Endodermal cell (in vitro differentiated cells): Measurements from ENCODE around the gene METTL2B. TPM values are rescaled to one million over a fixed set of nuclear protein-coding genes. Genes with fewer than 3 reads are reported as not detected.
"Not testable (repeated sequence)": the region's sequence is repeated elsewhere in the genome, so short reads cannot be mapped to it uniquely, and the experiment has no call there.

ENCODE experiments used
- DNase-seq: peaks from one replicate; pipeline ENCODE4 v3.0.0-alpha.2; 2017
- H3K27ac ChIP-seq: 2 replicates; pipeline ENCODE4 v1.5.1; 2013; ENCODE audit warnings: mild to moderate bottlenecking, low read depth, low read length, moderate library complexity
- H3K27me3 ChIP-seq: 2 replicates; pipeline ENCODE4 v1.6.1; 2013; ENCODE audit warnings: mild to moderate bottlenecking, low read length, moderate library complexity; ENCODE audit not compliant: insufficient read depth, control insufficient read depth, poor library complexity, severe bottlenecking
- H3K36me3 ChIP-seq: 2 replicates; pipeline ENCODE4 v1.7.0; 2013; ENCODE audit warnings: mild to moderate bottlenecking, low read length, moderate library complexity; ENCODE audit not compliant: control insufficient read depth, insufficient read depth
- H3K4me1 ChIP-seq: one replicate; pipeline ENCODE4 v1.7.0; 2013; ENCODE audit warnings: low read length; ENCODE audit not compliant: control insufficient read depth, insufficient read depth
- H3K4me3 ChIP-seq: 2 replicates; pipeline ENCODE4 v1.5.1; 2013; ENCODE audit warnings: mild to moderate bottlenecking, low read length, moderate library complexity
- H3K9ac ChIP-seq: 2 replicates; pipeline ENCODE4 v1.6.1; 2013; ENCODE audit warnings: mild to moderate bottlenecking, low read length, moderate library complexity; ENCODE audit not compliant: poor library complexity, severe bottlenecking; ENCODE audit errors: extremely low read depth
- H3K9me3 ChIP-seq: 2 replicates; pipeline ENCODE4 v1.6.1; 2013; ENCODE audit warnings: mild to moderate bottlenecking, low read length, moderate library complexity; ENCODE audit not compliant: control insufficient read depth
- H3K27ac Mint-ChIP-seq: 2 replicates; pipeline ENCODE4 v1.8.0; 2020; ENCODE audit warnings: mixed read lengths
- H3K27me3 Mint-ChIP-seq: 2 replicates; pipeline ENCODE4 v1.8.0; 2021; ENCODE audit warnings: mild to moderate bottlenecking, mixed read lengths; ENCODE audit not compliant: insufficient read depth
- H3K36me3 Mint-ChIP-seq: 2 replicates; pipeline ENCODE4 v1.8.0; 2020; ENCODE audit warnings: low read depth, mixed read lengths
- H3K4me1 Mint-ChIP-seq: 2 replicates; pipeline ENCODE4 v1.8.0; 2020; ENCODE audit warnings: mixed read lengths
- H3K4me3 Mint-ChIP-seq: 2 replicates; pipeline ENCODE4 v1.8.0; 2020; ENCODE audit warnings: mild to moderate bottlenecking, moderate library complexity, mixed read lengths
- H3K9me3 Mint-ChIP-seq: 2 replicates; pipeline ENCODE4 v1.8.0; 2020; ENCODE audit warnings: mild to moderate bottlenecking, mixed read lengths
- WGBS, 2 experiments: methylation state at CpG; one replicate each; pipeline versions ENCODE4 v1.1.5 to v1.1.7; 2013; ENCODE audit warnings: missing lambda C conversion rate in 2 of 2, mixed read lengths in 1 of 2; ENCODE audit not compliant: insufficient coverage in 1 of 2, insufficient read length in 1 of 2; 5-methylcytosine and 5-hydroxymethylcytosine counted together
- total RNA-seq, 2 donors: library from RNA; stranded (reverse); fragmentation: NEBNext Ultra II Directional in 1 of 2; extraction: Animal tissue kit (Norgen Biotek cat#: 25700) in 1 of 2; gene quantifications; 2 replicates in 1 of 2; 3 replicates in 1 of 2; pipeline ENCODE4 v1.2.1, GENCODE V29; 2021
- TF ChIP-seq, protein P1 (sequence below): fragments of 200-600 bp; sonication (generic); conservative IDR thresholded peaks from 2 replicates; pipeline ENCODE4 v1.5.0; 2021; ENCODE audit warnings: antibody characterized with exemption, mild to moderate bottlenecking

The METTL2B gene
- total RNA-seq, 2 donors from 2014 or later, result 39.8 to 50.5 TPM

DNA sequence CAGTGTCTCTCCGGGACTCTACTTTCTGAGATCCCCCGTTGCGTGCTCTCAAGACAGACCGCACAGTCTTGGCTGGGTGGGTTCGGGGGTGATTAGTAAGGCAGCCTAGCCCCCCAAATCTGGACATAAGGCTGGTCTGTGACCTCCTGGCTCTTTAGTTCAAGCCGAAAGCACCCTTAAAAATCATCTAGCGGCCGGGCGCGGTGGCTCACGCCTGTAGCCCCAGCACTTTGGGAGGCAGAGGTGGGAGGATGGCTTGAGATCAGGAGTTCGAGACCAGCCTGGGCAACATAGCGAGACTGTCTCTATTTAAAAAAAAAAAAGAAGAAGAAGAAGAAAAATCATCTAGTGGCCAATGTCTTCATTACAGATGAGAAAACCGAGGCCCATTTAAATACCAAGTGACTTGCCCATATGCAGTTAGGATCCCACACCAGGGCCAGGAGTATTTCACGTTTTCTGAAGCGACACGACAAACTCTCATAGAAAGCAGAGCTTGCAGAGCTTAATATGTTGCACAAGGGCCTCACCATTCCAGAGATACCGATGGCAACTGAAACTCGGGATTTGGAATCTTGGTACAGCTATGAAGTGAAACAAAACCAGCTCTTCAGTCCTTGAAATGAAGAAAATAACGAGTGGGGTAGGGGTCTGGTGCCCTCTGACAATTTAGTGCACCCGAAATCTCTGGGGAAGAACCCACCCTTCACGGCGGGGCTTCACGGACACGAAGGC lies 21.6 kb upstream of the METTL2B start:
- 69 to 70% methylated on average over 16 to 25 of the region's 25 CpGs for WGBS, 2 experiments
- Histone ChIP-seq H3K4me3 (peak overlapping the region; percentile 99), H3K27ac (peak overlapping the region; percentile 39), H3K4me1 (peaks cover 16% of the 10 kb centered on the region), H3K9me3 (no peaks in the 10 kb centered on the region), H3K36me3 (peaks cover 10% of the 10 kb centered on the region), H3K27me3 (no peaks in the 10 kb centered on the region), H3K9ac (peak overlapping the region; percentile 88)
- Mint-ChIP-seq H3K27me3 (peaks cover 13% of the 10 kb centered on the region), H3K9me3 (no peaks in the 10 kb centered on the region), H3K36me3 (peaks cover 13% of the 10 kb centered on the region), H3K27ac (peak overlapping the region; percentile 94), H3K4me1 (peaks cover 39% of the 10 kb centered on the region), H3K4me3 (peak overlapping the region; percentile 95)
- no peak for DNase-seq
- TF ChIP-seq, protein P1, sequence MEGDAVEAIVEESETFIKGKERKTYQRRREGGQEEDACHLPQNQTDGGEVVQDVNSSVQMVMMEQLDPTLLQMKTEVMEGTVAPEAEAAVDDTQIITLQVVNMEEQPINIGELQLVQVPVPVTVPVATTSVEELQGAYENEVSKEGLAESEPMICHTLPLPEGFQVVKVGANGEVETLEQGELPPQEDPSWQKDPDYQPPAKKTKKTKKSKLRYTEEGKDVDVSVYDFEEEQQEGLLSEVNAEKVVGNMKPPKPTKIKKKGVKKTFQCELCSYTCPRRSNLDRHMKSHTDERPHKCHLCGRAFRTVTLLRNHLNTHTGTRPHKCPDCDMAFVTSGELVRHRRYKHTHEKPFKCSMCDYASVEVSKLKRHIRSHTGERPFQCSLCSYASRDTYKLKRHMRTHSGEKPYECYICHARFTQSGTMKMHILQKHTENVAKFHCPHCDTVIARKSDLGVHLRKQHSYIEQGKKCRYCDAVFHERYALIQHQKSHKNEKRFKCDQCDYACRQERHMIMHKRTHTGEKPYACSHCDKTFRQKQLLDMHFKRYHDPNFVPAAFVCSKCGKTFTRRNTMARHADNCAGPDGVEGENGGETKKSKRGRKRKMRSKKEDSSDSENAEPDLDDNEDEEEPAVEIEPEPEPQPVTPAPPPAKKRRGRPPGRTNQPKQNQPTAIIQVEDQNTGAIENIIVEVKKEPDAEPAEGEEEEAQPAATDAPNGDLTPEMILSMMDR, result no peak

DNA sequence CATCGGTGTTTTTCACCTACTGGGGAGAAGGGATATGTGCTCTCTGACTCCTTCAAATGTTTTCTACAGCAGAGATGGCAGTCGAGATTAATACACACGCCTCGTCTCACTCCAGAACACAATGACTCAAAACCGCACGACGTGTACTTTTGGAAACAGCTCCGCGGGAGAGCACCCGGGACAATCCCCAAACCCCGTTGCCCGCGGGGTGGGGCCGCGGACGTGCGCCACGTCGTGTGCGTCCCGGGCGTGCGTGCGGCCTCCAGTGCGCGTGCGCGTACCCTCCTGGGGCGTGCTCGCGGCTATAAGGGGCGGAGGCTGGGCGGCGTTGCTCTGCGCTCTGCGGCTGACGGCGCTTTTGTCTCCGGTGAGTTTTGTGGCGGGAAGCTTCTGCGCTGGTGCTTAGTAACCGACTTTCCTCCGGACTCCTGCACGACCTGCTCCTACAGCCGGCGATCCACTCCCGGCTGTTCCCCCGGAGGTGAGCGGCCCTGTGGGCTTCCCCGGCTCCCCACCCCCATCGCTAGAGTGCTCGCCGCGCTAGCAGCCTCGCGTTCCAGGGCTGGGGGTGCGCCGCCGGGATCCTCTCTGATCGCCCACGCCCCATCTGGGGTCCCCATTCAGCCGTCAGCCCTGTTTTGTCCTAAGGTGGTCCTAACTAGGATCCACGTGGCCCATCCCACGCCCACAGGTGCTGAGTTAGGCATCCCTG lies 20.8 kb upstream of the METTL2B start, which contains the start of gene HILPDA:
HILPDA (plus strand) TSS at position 336 of the 712 bp plus-strand sequence. CDS start 1,391 bp downstream, outside the sequence.
- peak within 1 kb of the TSS; percentile 95 for H3K4me3 Mint-ChIP-seq
- Histone ChIP-seq H3K27me3 (no peaks in the 10 kb centered on the region), H3K36me3 (peaks cover 10% of the 10 kb centered on the region), H3K4me1 (peaks cover 16% of the 10 kb centered on the region), H3K4me3 (peak within 1 kb of the TSS; percentile 99), H3K9ac (peak within 1 kb of the TSS; percentile 88), H3K27ac (peak within 1 kb of the TSS; percentile 92), H3K9me3 (no peaks in the 10 kb centered on the region)
- peak; percentile 93 for DNase-seq
- peaks cover 13% of the 10 kb centered on the region for H3K36me3 Mint-ChIP-seq
- H3K4me1 Mint-ChIP-seq, result peaks cover 39% of the 10 kb centered on the region
- WGBS, 2 experiments, result 1 to 2% methylated on average over 32 to 64 of the region's 64 CpGs
- no peaks in the 10 kb centered on the region for H3K9me3 Mint-ChIP-seq
- H3K27ac Mint-ChIP-seq, result peak within 1 kb of the TSS; percentile 95
- peaks cover 6% of the 10 kb centered on the region for H3K27me3 Mint-ChIP-seq
- TF ChIP-seq, protein P1, result peak; percentile 37

DNA sequence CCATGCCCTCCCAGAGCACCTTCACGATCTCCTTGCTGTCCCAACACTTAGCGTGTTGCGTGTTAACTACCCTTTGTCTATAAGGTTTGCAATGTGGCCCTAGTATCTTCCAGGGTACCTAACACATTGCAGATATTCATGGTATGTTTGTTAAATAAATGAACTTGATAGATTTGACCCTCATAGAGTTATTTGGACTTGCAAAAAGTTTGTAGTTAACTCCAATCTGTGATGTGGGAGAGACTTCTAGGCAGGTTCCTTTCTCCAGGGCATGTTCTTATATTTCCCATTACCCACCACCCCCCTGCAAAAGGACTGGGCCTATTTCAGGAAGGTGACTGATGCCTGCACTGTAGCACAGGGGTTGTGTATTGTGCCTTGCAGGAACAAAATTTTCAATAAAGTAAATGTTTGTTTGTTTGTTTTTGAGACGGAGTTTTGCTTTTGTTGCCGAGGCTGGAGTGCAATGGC lies 20.3 kb upstream of the METTL2B start:
- Mint-ChIP-seq H3K4me1 (peaks cover 39% of the 10 kb centered on the region), H3K9me3 (no peaks in the 10 kb centered on the region), H3K27me3 (peaks cover under 1% of the 10 kb centered on the region), H3K36me3 (peaks cover 13% of the 10 kb centered on the region), H3K4me3 (peak overlapping the region; percentile 95), H3K27ac (peak overlapping the region; percentile 95)
- Histone ChIP-seq H3K27ac (peak overlapping the region; percentile 92), H3K4me3 (peak overlapping the region; percentile 99), H3K36me3 (peaks cover 10% of the 10 kb centered on the region), H3K27me3 (no peaks in the 10 kb centered on the region), H3K9ac (peak overlapping the region; percentile 88), H3K9me3 (no peaks in the 10 kb centered on the region), H3K4me1 (peaks cover 16% of the 10 kb centered on the region)
- no peak for DNase-seq
- TF ChIP-seq, protein P1, result no peak
- WGBS, 2 experiments, result 0 to 5% methylated on average over 3 to 5 of the region's 5 CpGs

DNA sequence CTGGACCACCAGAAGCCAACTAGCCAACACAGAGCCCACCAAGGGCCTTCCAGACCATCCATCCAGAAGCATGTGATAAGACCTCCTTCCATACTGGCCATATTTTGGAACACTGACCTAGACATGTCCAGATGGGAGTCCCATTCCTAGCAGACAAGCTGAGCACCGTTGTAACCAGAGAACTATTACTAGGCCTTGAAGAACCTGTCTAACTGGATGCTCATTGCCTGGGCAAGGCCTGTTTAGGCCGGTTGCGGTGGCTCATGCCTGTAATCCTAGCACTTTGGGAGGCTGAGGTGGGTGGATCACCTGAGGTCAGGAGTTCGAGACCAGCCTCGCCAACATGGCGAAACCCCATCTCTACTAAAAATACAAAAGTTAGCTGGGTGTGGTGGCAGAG lies 19.2 kb upstream of the METTL2B start:
- not testable (repeated sequence) for H3K27ac Mint-ChIP-seq, H3K9ac ChIP-seq, H3K9me3 ChIP-seq, H3K9me3 Mint-ChIP-seq, H3K27ac ChIP-seq, H3K27me3 Mint-ChIP-seq, DNase-seq, H3K36me3 ChIP-seq, H3K27me3 ChIP-seq
- Mint-ChIP-seq H3K36me3 (peaks cover 14% of the 10 kb centered on the region), H3K4me3 (peak overlapping the region; percentile 95), H3K4me1 (peaks cover 29% of the 10 kb centered on the region)
- 91 to 97% methylated on average over 3 of the region's 6 CpGs for WGBS, 2 experiments
- peak overlapping the region; percentile 99 for H3K4me3 ChIP-seq
- peaks cover 14% of the 10 kb centered on the region for H3K4me1 ChIP-seq
